Measurements from ENCODE around the gene PDE4B.

- TF ChIP-seq CHD2 (IDR thresholded peaks at IDR 0.05; ENCODE audit: low read depth, low read length): no peak
- no peak for TF ChIP-seq BHLHE40 (IDR thresholded peaks at IDR 0.05; ENCODE audit: low read length)
- no peak for TF ChIP-seq YBX1 (IDR thresholded peaks at IDR 0.05)
- TF ChIP-seq SAP30 (IDR thresholded peaks at IDR 0.05; ENCODE audit: borderline replicate concordance, insufficient read depth, low read depth, low read length, poor library complexity, severe bottlenecking): no peak
- TF ChIP-seq ATF1 (CRISPR knock-in tag; IDR thresholded peaks at IDR 0.05): no peak
- TF ChIP-seq ATF1 (tag; IDR thresholded peaks at IDR 0.05): no peak
- no peak for TF ChIP-seq ZBTB1 (CRISPR knock-in tag; IDR thresholded peaks at IDR 0.05; ENCODE audit: borderline replicate concordance, low read depth)
- no peak for TF ChIP-seq TFE3 (CRISPR knock-in tag; IDR thresholded peaks at IDR 0.05)
- no peak for TF ChIP-seq CUX1 (CRISPR knock-in tag; IDR thresholded peaks at IDR 0.05)
- no peak for TF ChIP-seq SREBF1 (IDR thresholded peaks at IDR 0.05; ENCODE audit: borderline replicate concordance, low read depth, low read length)
- no peak for TF ChIP-seq POLR2A (conservative IDR thresholded peaks at IDR 0.05)
- TF ChIP-seq CTCF (IDR thresholded peaks at IDR 0.05 in 2 of 3, conservative IDR thresholded peaks at IDR 0.05 in 1 of 3; ENCODE audit: insufficient read depth in 2 of 3, low read depth in 1 of 3, low read length in 3 of 3): no peak
These were observed 363.4 kb downstream of the PDE4B start for GRCh38 chr1:66156144-66156543.
